ENCODE measurements around the gene AOPEP.

GRCh38 chr9:94891183-94891582, 164.7 kb downstream of the AOPEP start:
- TF ChIP-seq CTCF (IDR thresholded peaks at IDR 0.05) (no peak), EZH2 (IDR thresholded peaks at IDR 0.05) (no peak)
